HFFc6 (cell line): ENCODE data around the gene TMEM59L. TPM values are rescaled to one million over a fixed set of nuclear protein-coding genes. Genes with fewer than 3 reads are reported as not detected.

Experiments used
- DNase-seq: peaks from one replicate; pipeline ENCODE4 v3.0.0-alpha.2; 2018
- H3K27ac Mint-ChIP-seq: 2 replicates; pipeline ENCODE4 v1.8.0; 2020; ENCODE audit warnings: mild to moderate bottlenecking, mixed read lengths
- H3K27me3 Mint-ChIP-seq: 2 replicates; pipeline ENCODE4 v1.8.0; 2021; ENCODE audit warnings: mild to moderate bottlenecking, moderate library complexity, mixed read lengths; ENCODE audit not compliant: insufficient read depth
- H3K36me3 Mint-ChIP-seq: 2 replicates; pipeline ENCODE4 v1.8.0; 2021; ENCODE audit warnings: low read depth, mixed read lengths
- H3K4me1 Mint-ChIP-seq: 2 replicates; pipeline ENCODE4 v1.8.0; 2020; ENCODE audit warnings: low read depth, mixed read lengths
- H3K4me3 Mint-ChIP-seq: 2 replicates; pipeline ENCODE4 v1.8.0; 2020; ENCODE audit warnings: mild to moderate bottlenecking, moderate library complexity, mixed read lengths
- H3K9me3 Mint-ChIP-seq: 2 replicates; pipeline ENCODE4 v1.8.0; 2020; ENCODE audit warnings: mild to moderate bottlenecking, mixed read lengths
- total RNA-seq, 6 experiments: library from RNA; stranded (reverse); fragmentation: NEBNext Ultra II Directional; extraction: Animal tissue kit (Norgen Biotek cat#: 25700); gene quantifications; 2 replicates in 1 of 6; 3 replicates in 5 of 6; pipeline ENCODE4 v1.2.3, GENCODE V29; 2021
- TF ChIP-seq, protein P1 (sequence below): fragments of 200-600 bp; sonication (generic); IDR thresholded peaks from 2 replicates; pipeline ENCODE4 v1.5.0; 2021; ENCODE audit warnings: antibody characterized with exemption, mild to moderate bottlenecking

The TMEM59L gene
- total RNA-seq, 6 experiments from 2014 or later = 1.7 to 4.3 (median 3.2) TPM

DNA sequence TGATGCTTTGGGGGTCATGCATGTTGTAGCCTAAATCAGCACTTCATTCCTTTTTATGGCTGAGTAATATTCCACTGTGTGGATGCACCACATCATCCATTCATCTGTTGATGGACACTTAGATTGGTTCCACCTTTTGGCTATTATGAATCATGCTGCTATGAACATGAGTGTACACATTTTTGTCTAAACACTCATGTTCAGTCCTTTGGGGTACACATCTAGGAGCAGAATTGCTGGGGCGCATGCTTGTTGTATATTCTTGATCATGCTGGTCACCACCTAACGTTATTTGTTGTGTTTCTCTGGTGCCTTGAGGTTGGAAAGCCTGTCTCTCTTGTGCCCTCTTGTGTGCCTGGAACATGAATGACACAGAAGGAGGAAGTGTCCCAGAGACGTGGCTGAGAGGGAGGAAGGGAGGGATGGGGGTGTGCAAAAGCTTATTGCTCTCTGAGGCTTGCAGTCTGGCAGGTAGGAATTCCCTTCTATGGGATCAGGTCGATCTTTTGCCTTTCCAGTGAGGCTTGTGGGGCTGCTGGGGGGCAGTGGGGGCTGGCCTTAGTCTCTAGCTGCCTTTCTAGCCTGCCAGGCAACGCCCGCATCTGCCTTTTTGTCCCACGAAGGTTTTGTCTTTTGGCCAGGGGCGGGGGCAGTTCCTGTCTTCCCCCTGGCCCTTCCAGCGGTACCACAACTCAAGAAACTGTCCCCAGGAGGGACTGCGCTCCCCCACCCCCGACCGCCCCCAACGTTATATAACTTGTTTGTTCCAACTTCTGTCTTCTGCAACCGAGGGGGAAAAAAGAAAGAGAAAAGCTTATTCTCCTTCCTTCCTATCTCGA lies 31.7 kb downstream of the TMEM59L start:
- H3K36me3 Mint-ChIP-seq = peaks cover 9% of the 10 kb centered on the region
- DNase-seq = no peak
- peaks cover 10% of the 10 kb centered on the region for H3K9me3 Mint-ChIP-seq
- no peak overlapping the region for H3K27ac Mint-ChIP-seq
- TF ChIP-seq, protein P1, sequence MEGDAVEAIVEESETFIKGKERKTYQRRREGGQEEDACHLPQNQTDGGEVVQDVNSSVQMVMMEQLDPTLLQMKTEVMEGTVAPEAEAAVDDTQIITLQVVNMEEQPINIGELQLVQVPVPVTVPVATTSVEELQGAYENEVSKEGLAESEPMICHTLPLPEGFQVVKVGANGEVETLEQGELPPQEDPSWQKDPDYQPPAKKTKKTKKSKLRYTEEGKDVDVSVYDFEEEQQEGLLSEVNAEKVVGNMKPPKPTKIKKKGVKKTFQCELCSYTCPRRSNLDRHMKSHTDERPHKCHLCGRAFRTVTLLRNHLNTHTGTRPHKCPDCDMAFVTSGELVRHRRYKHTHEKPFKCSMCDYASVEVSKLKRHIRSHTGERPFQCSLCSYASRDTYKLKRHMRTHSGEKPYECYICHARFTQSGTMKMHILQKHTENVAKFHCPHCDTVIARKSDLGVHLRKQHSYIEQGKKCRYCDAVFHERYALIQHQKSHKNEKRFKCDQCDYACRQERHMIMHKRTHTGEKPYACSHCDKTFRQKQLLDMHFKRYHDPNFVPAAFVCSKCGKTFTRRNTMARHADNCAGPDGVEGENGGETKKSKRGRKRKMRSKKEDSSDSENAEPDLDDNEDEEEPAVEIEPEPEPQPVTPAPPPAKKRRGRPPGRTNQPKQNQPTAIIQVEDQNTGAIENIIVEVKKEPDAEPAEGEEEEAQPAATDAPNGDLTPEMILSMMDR = no peak
- peaks cover 1% of the 10 kb centered on the region for H3K27me3 Mint-ChIP-seq
- no peak overlapping the region for H3K4me3 Mint-ChIP-seq
- peaks cover 14% of the 10 kb centered on the region for H3K4me1 Mint-ChIP-seq

DNA sequence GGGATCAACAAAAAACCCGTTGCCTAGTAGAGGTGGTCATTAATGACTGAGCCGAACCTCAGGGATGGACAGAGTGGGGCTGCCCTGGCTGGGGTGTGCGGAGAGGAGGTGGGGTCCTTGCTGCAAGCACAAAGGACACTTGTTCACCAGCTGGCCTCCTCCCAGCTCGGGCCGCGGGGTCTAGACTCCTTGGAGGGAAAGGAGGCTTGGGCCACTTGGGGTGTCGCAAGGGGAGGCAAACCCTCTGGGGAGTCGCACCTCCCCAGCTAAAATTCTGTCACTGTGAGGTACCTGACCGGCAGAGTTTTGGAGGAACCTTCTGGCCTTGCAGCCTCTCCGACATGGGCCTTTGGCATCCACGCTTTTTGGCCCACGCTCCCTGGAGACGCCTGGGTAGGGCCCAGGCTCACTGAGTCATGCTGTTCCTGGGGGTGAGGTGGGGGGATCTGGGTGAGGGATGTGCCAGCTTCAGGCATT lies 32.4 kb downstream of the TMEM59L start:
- DNase-seq = no peak
- TF ChIP-seq, protein P1 = no peak
- Mint-ChIP-seq H3K27ac (no peak overlapping the region), H3K4me1 (peaks cover 21% of the 10 kb centered on the region), H3K27me3 (peaks cover 4% of the 10 kb centered on the region), H3K36me3 (peaks cover 9% of the 10 kb centered on the region), H3K4me3 (no peak overlapping the region), H3K9me3 (peaks cover 10% of the 10 kb centered on the region)

DNA sequence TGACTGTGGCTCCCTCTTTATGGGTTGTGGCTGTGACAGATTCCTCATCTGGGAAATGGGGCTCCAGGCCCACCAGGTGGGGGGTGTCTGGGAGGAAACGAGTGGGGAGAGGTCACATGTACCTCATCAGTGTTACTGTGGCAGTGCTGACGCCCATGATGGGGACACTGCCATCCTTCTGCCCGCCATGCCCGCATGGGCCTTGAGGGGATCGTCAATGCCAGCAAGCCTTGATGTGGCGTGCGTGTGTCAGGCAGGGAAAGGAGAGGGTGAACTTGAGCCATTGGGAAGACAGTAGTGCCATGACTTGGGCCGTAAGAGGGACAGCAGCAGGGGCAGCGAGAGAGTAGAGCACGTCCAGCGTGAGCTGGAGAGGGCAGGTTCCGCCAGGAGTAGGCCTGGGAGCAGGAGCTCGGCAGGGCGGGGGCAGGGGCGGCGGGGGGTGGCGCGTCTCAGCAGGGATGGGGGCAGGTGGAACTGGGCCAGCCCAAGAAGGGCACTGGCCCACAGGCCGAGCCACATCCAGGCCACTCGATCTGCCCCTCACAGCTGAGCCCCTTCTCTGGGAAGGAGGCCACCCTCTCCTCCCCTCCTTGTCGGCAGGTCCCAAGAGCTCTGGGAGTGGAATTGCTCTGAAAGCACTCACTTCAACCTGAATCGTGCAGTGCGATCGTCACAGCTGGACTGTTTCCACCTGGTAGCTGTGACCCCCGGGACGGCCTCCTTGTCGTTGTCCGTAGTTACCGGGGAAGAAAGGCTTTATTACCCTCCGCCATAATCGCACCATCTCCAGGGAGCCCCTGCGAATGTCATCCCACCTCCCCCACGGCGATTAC lies 34.1 kb downstream of the TMEM59L start:
- no peak for DNase-seq
- Mint-ChIP-seq H3K4me3 (no peak overlapping the region), H3K36me3 (peaks cover 9% of the 10 kb centered on the region), H3K27me3 (peaks cover 5% of the 10 kb centered on the region), H3K27ac (no peak overlapping the region), H3K4me1 (peaks cover 38% of the 10 kb centered on the region), H3K9me3 (peaks cover 10% of the 10 kb centered on the region)
- TF ChIP-seq, protein P1 = no peak

DNA sequence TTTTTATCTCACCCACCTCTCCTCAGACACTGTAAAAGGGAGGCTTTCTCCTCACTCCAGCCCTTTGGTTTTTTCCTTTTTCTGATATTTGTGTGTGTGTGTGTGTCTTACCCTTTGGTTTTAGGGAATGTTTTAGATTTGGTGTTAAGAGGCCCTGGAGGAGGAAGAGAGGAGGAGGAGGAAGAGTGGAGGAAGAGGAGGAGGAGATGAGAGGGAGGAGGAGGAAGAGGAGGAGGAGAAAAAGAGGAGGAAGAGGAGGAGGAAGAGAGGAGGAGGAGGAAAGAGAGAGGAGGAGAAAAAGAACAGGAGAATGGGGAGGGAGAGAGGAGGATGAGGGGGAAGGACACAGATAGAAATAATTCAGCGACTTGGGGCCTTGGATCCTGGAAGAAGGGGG lies 34.7 kb downstream of the TMEM59L start:
- no peak for DNase-seq
- H3K27me3 Mint-ChIP-seq = peaks cover 5% of the 10 kb centered on the region
- peaks cover 9% of the 10 kb centered on the region for H3K36me3 Mint-ChIP-seq
- TF ChIP-seq, protein P1 = no peak
- H3K27ac Mint-ChIP-seq = no peak overlapping the region
- peaks cover 40% of the 10 kb centered on the region for H3K4me1 Mint-ChIP-seq
- H3K9me3 Mint-ChIP-seq = peaks cover 10% of the 10 kb centered on the region
- no peak overlapping the region for H3K4me3 Mint-ChIP-seq

DNA sequence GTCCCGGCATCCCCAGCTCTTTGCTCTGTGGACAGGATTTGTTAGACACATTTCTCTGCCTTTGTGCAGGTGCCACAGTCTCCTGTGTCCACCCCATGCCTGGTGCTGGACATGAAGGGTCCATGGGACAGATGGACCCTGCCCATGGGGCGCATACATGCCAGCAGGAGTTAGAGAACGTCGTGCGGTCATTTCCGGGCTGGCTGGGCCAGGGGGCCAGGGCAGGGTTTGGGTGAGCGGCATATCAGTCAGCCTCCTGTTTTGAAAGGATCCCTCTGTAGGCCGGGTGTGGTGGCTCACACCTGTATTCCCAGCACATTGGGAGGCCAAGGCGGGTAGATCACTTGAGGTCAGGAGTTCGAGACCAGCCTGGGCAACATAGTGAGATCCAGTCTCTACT lies 35.1 kb downstream of the TMEM59L start:
- Mint-ChIP-seq H3K27ac (no peak overlapping the region), H3K36me3 (peaks cover 9% of the 10 kb centered on the region), H3K4me3 (no peak overlapping the region), H3K27me3 (peaks cover 5% of the 10 kb centered on the region; the same call in 1 of the 2 replicates), H3K4me1 (peaks cover 40% of the 10 kb centered on the region), H3K9me3 (peaks cover 10% of the 10 kb centered on the region)
- TF ChIP-seq, protein P1 = no peak
- no peak for DNase-seq
